ENCODE measurements around the gene BMP5.

- no peak for TF ChIP-seq POLR2A (IDR thresholded peaks at IDR 0.05)
- TF ChIP-seq CTCF (IDR thresholded peaks at IDR 0.05), result no peak
- no peak for TF ChIP-seq POLR2AphosphoS5 (IDR thresholded peaks at IDR 0.05)
- TF ChIP-seq EP300 (IDR thresholded peaks at IDR 0.05; ENCODE audit: low read depth), result no peak
Measured at GRCh38 chr6:55868176-55868575, 7.2 kb downstream of the BMP5 start.
